HepG2 (cell line): ENCODE data around the gene APOA1. TPM values are rescaled to one million over a fixed set of nuclear protein-coding genes. Genes with fewer than 3 reads are reported as not detected.

Source experiments
- CBX1 ChIP-seq: IDR thresholded peaks from one replicate; pipeline ENCODE4 v1.6.1; 2016; ENCODE audit warnings: antibody characterized with exemption, low read depth
- DMAP1 ChIP-seq: IDR thresholded peaks from 2 replicates; pipeline ENCODE4 v1.6.1; 2016
- EED ChIP-seq: sonication (generic); formaldehyde crosslinking; IDR thresholded peaks from 2 replicates; pipeline ENCODE4 v1.5.0; 2020; ENCODE audit warnings: mild to moderate bottlenecking, missing genetic modification reagents
- EP300 ChIP-seq, 3 experiments: sonication (generic) in 1 of 3; formaldehyde crosslinking in 1 of 3; IDR thresholded peaks; 2 replicates each; pipeline versions ENCODE4 v1.5.1 to v1.6.1; 2011 to 2020; ENCODE audit warnings: low read depth in 2 of 3, low read length in 2 of 3, borderline replicate concordance in 1 of 3, improper control_type of control experiment in 1 of 3, mild to moderate bottlenecking in 1 of 3, missing genetic modification reagents in 1 of 3, moderate library complexity in 1 of 3
- IKZF5 ChIP-seq: IDR thresholded peaks from 2 replicates; pipeline ENCODE4 v1.6.1; 2018; ENCODE audit warnings: missing genetic modification reagents, mild to moderate bottlenecking, missing compliant biosample characterization
- KAT8 ChIP-seq: IDR thresholded peaks from 2 replicates; pipeline ENCODE4 v1.6.1; 2016; ENCODE audit warnings: missing genetic modification reagents, missing compliant biosample characterization
- MAZ ChIP-seq, 2 experiments: sonication (generic) in 1 of 2; formaldehyde crosslinking in 1 of 2; IDR thresholded peaks; 2 replicates each; pipeline versions ENCODE4 v1.5.0 to v1.6.1; 2012 to 2020; ENCODE audit warnings: low read depth in 2 of 2, mild to moderate bottlenecking in 2 of 2, borderline replicate concordance in 1 of 2, improper control_type of control experiment in 1 of 2, low read length in 1 of 2, missing genetic modification reagents in 1 of 2, moderate library complexity in 1 of 2
- MED8 ChIP-seq: sonication (generic); formaldehyde crosslinking; IDR thresholded peaks from 2 replicates; pipeline ENCODE4 v1.8.1; 2023; ENCODE audit warnings: mild to moderate bottlenecking, missing genetic modification reagents; ENCODE audit not compliant: insufficient replicate concordance
- MLX ChIP-seq: IDR thresholded peaks from 2 replicates; pipeline ENCODE4 v1.6.1; 2016
- MTERF4 ChIP-seq: sonication (generic); formaldehyde crosslinking; IDR thresholded peaks from 2 replicates; pipeline ENCODE4 v1.8.0; 2023; ENCODE audit warnings: mild to moderate bottlenecking, missing genetic modification reagents
- MXI1 ChIP-seq: IDR thresholded peaks from 3 replicates; pipeline ENCODE4 v1.6.1; 2012; ENCODE audit warnings: low read depth, low read length, inconsistent platforms, borderline replicate concordance
- NAIF1 ChIP-seq: sonication (generic); formaldehyde crosslinking; IDR thresholded peaks from 2 replicates; pipeline ENCODE4 v1.5.0; 2020; ENCODE audit warnings: mild to moderate bottlenecking, missing genetic modification reagents, borderline replicate concordance
- NFIC ChIP-seq: IDR thresholded peaks from 2 replicates; pipeline ENCODE4 v1.6.1; 2012; ENCODE audit warnings: mild to moderate bottlenecking, low read length, inconsistent platforms
- NR2F6 ChIP-seq, 2 experiments: IDR thresholded peaks; 2 replicates each; pipeline ENCODE4 v1.6.1; 2016; ENCODE audit warnings: antibody characterized with exemption in 1 of 2, mild to moderate bottlenecking in 1 of 2
- SKIL ChIP-seq: sonication (generic); formaldehyde crosslinking; IDR thresholded peaks from 2 replicates; pipeline ENCODE4 v1.8.0; 2022; ENCODE audit warnings: missing genetic modification reagents, mild to moderate bottlenecking, moderate library complexity, borderline replicate concordance
- ZC3H13 ChIP-seq: sonication (generic); formaldehyde crosslinking; IDR thresholded peaks from 2 replicates; pipeline ENCODE4 v1.8.1; 2023; ENCODE audit warnings: mild to moderate bottlenecking, missing genetic modification reagents, moderate library complexity
- ZNF160 ChIP-seq: sonication (generic); formaldehyde crosslinking; IDR thresholded peaks from 2 replicates; pipeline ENCODE4 v1.8.0; 2022; ENCODE audit warnings: mild to moderate bottlenecking, inconsistent platforms, missing genetic modification reagents
- ZNF512B ChIP-seq: sonication (generic); formaldehyde crosslinking; IDR thresholded peaks from 2 replicates; pipeline ENCODE4 v1.5.1; 2020; ENCODE audit warnings: missing genetic modification reagents, mild to moderate bottlenecking, borderline replicate concordance
- ZNF652 ChIP-seq: IDR thresholded peaks from 2 replicates; pipeline ENCODE4 v1.6.1; 2016; ENCODE audit warnings: low read depth, borderline replicate concordance
- polyA plus RNA-seq, 8 experiments: library from polyadenylated mRNA; depleted of rRNA in 3 of 8; stranded (reverse) in 7 of 8; unstranded in 1 of 8; fragments of >200 nt; fragmentation: Illumina TruSeq in 4 of 8; extraction: Trizol in 4 of 8; gene quantifications; 2 replicates each; pipeline versions ENCODE4 v1.2.1 to v1.2.3, GENCODE V29; 2011 to 2016; ENCODE audit warnings: low read depth in 4 of 8, missing spikeins in 1 of 8, mixed read lengths in 1 of 8; ENCODE audit not compliant: insufficient read depth in 1 of 8
- total RNA-seq, 5 experiments: library from RNA; depleted of rRNA; stranded (reverse); fragments of >200 nt; fragmentation: Illumina TruSeq; extraction: Trizol; gene quantifications; 2 replicates each; pipeline ENCODE4 v1.2.3, GENCODE V29; 2016; ENCODE audit warnings: low read depth in 1 of 5

Gene APOA1
- total and polyA plus RNA-seq, 2 of the 13 experiments (the other 11 are each of a cell fraction or from before 2014, with no cell fraction given), result 1,973 to 5,485 TPM

GRCh38 chr11:116792144-116792868 lies 45.1 kb downstream of the APOA1 start (continued):
- TF ChIP-seq SKIL (CRISPR knock-in tag), result peak; percentile 86
- TF ChIP-seq ZNF160 (CRISPR knock-in tag), result peak; percentile 24; the same call in 1 of the 2 replicates
- peak; percentile 38; the same call in 1 of the 2 replicates for TF ChIP-seq DMAP1
- TF ChIP-seq NAIF1 (CRISPR knock-in tag), result no peak
- TF ChIP-seq MED8 (CRISPR knock-in tag), result peak; percentile 49
- peak; percentile 13; the same call in 1 of the 2 replicates for TF ChIP-seq EED
- TF ChIP-seq ZNF652 (CRISPR knock-in tag), result peak; percentile 98
- peak; percentile 41; the same call in 1 of the 2 replicates for TF ChIP-seq MTERF4 (CRISPR knock-in tag)
- TF ChIP-seq MXI1, result peak; percentile 27; the same call in 1 of the 3 replicates
- TF ChIP-seq ZC3H13 (CRISPR knock-in tag), result peak; percentile 60; the same call in 1 of the 2 replicates
- TF ChIP-seq NFIC, result 0 out of 2 replicates have a peak, but pooled peaks have one; percentile 67
- TF ChIP-seq EP300 (IDR thresholded peaks at IDR 0.05; ENCODE audit: low read depth in 2 of 2, low read length in 2 of 2), result peak; percentile 19 to 84; a peak in 3 of 4 replicates
- peak; percentile 49; the same call in 1 of the 2 replicates for TF ChIP-seq EP300 (CRISPR knock-in tag; IDR thresholded peaks at IDR 0.05; ENCODE audit: borderline replicate concordance)
- peak; percentile 41; the same call in 1 of the 2 replicates for TF ChIP-seq IKZF5
- TF ChIP-seq MLX (CRISPR knock-in tag), result 0 out of 2 replicates have a peak, but pooled peaks have one; percentile 40
- peak; percentile 62; the same call in 1 of the 2 replicates for TF ChIP-seq ZNF512B (CRISPR knock-in tag)
- TF ChIP-seq KAT8 (CRISPR knock-in tag), result peak; percentile 13; the same call in 1 of the 2 replicates
- no peak; the same call in 1 of the 2 replicates for TF ChIP-seq MAZ (IDR thresholded peaks at IDR 0.05; ENCODE audit: borderline replicate concordance, low read depth, low read length)
- peak; percentile 43 for TF ChIP-seq MAZ (CRISPR knock-in tag; IDR thresholded peaks at IDR 0.05; ENCODE audit: low read depth)
- peak; percentile 99 for TF ChIP-seq NR2F6 (IDR thresholded peaks at IDR 0.05)
- TF ChIP-seq NR2F6 (CRISPR knock-in tag; IDR thresholded peaks at IDR 0.05), result peak; percentile 98
- TF ChIP-seq CBX1, result no peak
